Measurements from ENCODE around the gene JAK2. TPM values are rescaled to one million over a fixed set of nuclear protein-coding genes. Genes with fewer than 3 reads are reported as not detected.

The JAK2 gene
- total and polyA plus RNA-seq, 2 of the 4 experiments (the other 2 are of a cell fraction): 2.3 to 6.1 TPM

GRCh38 chr9:4980086-4980727 lies 4.9 kb upstream of the JAK2 start:
- WGBS, 2 experiments (ENCODE audit: extremely low coverage in 2 of 2, insufficient read length in 1 of 2): no CpG with 5 or more reads among the region's 4 CpGs
- Histone ChIP-seq H3K36me3 (ENCODE audit: control insufficient read depth, insufficient read depth, low read length) (no peaks in the 10 kb centered on the region), H2AK9ac (replicated peaks; ENCODE audit: low read depth, low read length, poor library complexity) (no peak overlapping the region), H3K9me1 (ENCODE audit: insufficient read depth, low read length) (no peaks in the 10 kb centered on the region), H3K4me3 (ENCODE audit: insufficient read depth, low read depth, low read length) (no peak overlapping the region), H3K9me3 (ENCODE audit: control insufficient read depth, insufficient read depth, low read length) (no peaks in the 10 kb centered on the region), H3K56ac (ENCODE audit: extremely low read depth, insufficient read depth, low read length) (no peak overlapping the region), H3K4me1 (ENCODE audit: control insufficient read depth, insufficient read depth, low read length) (0 out of 2 replicates have a peak, but pooled peaks cover 2% of the 10 kb centered on the region), H2BK15ac (ENCODE audit: low read depth, low read length) (no peak overlapping the region), H3K14ac (replicated peaks; ENCODE audit: low read depth, low read length) (no peak overlapping the region), H3K27ac (ENCODE audit: insufficient read depth, low read length) (no peak overlapping the region), H4K5ac (ENCODE audit: low read depth, low read length) (no peak overlapping the region), H3K4me2 (ENCODE audit: low read depth, low read length) (no peak overlapping the region), H3K4ac (ENCODE audit: low read depth, low read length) (no peak overlapping the region), H3K23ac (ENCODE audit: low read depth, low read length) (no peak overlapping the region), H2AFZ (replicated peaks; ENCODE audit: low read length, poor library complexity) (peak overlapping the region; percentile 28), H4K8ac (ENCODE audit: low read depth in 2 of 2, low read length in 2 of 2) (no peak overlapping the region), H2BK5ac (ENCODE audit: low read depth, low read length, poor library complexity, severe bottlenecking) (no peak overlapping the region), H4K91ac (ENCODE audit: insufficient read depth, low read depth, low read length) (no peak overlapping the region), H3K18ac (ENCODE audit: low read depth, low read length) (no peak overlapping the region), H4K20me1 (ENCODE audit: insufficient read depth, low read length) (no peaks in the 10 kb centered on the region), H2AK5ac (ENCODE audit: low read depth, low read length) (no peak overlapping the region), H3K9ac (ENCODE audit: low read depth, low read length) (no peak overlapping the region), H2BK20ac (ENCODE audit: low read depth, low read length) (no peak overlapping the region), H3K79me1 (ENCODE audit: low read depth in 1 of 2, low read length in 2 of 2) (no peaks in the 10 kb centered on the region), H3K27me3 (ENCODE audit: control insufficient read depth, insufficient read depth, low read length) (peaks cover 3% of the 10 kb centered on the region; the same call in 1 of the 2 replicates), H2BK120ac (ENCODE audit: low read depth, low read length) (no peak overlapping the region)
- ChIA-PET POLR2A (ENCODE audit: unreplicated experiment) (no interaction called here), CTCF (no interaction called here)
- in situ Hi-C loops (cut with MboI; ENCODE audit: low sequenced_read_pairs): loop anchor here (10.0 kb wide), 2 partner anchors 55 to 605 kb away; no protein-coding TSS in a partner anchor
- DNase-seq (peak; percentile 34), ATAC-seq (ENCODE audit: low read depth) (no peak)
- intact Hi-C loops (cut with micrococcal nuclease): loop anchor here (5.0 to 10.0 kb wide), 4 partner anchors 53 to 145 kb away; no protein-coding TSS in a partner anchor
- dilution Hi-C loops (cut with HindIII; ENCODE audit: low sequenced_read_pairs, unreplicated experiment): no loop called here
- BruUV-seq (replicated peaks): no TSS peak
- TF ChIP-seq MAFK (IDR thresholded peaks at IDR 0.05; ENCODE audit: low read depth, low read length) (no peak), FOS (IDR thresholded peaks at IDR 0.05; ENCODE audit: low read depth, low read length) (peak; percentile 53; the same call in 1 of the 2 replicates)
